ENCODE results near the gene TCHP.

Gene TCHP

DNA sequence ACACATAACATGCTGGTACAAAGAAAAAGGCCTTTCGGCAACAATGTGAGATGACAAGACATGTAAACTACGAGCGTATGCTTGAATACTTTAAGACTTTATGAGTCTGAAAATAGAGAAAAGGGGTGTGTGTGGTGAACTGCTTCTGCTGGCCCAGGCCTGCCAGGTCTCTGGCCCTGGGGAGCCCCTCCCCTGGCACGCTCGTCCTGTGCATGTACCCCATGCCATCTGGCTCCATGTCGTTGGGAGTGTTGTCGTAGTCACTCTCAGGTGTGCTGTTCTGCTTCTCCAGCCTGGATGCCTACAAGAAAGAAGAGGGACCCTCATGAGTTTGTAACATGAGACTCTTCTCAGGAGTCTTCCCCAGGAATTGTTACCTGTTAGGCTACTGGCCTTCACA, 38.9 kb downstream of the TCHP start:
- DNase-seq (ENCODE audit: extremely low read depth, low read depth), result no peak
- TF ChIP-seq, protein P1, sequence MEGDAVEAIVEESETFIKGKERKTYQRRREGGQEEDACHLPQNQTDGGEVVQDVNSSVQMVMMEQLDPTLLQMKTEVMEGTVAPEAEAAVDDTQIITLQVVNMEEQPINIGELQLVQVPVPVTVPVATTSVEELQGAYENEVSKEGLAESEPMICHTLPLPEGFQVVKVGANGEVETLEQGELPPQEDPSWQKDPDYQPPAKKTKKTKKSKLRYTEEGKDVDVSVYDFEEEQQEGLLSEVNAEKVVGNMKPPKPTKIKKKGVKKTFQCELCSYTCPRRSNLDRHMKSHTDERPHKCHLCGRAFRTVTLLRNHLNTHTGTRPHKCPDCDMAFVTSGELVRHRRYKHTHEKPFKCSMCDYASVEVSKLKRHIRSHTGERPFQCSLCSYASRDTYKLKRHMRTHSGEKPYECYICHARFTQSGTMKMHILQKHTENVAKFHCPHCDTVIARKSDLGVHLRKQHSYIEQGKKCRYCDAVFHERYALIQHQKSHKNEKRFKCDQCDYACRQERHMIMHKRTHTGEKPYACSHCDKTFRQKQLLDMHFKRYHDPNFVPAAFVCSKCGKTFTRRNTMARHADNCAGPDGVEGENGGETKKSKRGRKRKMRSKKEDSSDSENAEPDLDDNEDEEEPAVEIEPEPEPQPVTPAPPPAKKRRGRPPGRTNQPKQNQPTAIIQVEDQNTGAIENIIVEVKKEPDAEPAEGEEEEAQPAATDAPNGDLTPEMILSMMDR (IDR thresholded peaks at IDR 0.05; ENCODE audit: low read depth, low read length), result no peak

DNA sequence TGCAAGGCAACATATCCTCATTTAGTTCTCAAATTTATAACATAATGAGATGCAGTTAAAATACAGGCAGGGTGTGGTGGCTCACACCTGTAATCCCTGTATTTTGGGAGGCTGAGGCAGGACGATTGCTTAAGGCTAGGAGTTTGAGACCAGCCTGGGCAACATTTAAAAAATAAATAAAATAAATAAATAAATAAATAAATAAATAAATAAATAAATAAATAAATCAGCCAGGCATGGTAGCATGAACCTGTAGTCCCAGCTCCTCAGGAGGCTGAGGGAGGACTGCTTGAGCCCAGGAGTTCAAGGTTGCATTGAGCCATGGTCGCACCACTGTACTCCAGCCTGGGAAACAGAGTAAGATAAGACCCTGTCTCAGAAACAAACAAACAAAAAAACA, 39.4 kb downstream of the TCHP start:
- TF ChIP-seq, protein P1 (IDR thresholded peaks at IDR 0.05; ENCODE audit: low read depth, low read length), result no peak
- DNase-seq (ENCODE audit: extremely low read depth, low read depth), result no peak

DNA sequence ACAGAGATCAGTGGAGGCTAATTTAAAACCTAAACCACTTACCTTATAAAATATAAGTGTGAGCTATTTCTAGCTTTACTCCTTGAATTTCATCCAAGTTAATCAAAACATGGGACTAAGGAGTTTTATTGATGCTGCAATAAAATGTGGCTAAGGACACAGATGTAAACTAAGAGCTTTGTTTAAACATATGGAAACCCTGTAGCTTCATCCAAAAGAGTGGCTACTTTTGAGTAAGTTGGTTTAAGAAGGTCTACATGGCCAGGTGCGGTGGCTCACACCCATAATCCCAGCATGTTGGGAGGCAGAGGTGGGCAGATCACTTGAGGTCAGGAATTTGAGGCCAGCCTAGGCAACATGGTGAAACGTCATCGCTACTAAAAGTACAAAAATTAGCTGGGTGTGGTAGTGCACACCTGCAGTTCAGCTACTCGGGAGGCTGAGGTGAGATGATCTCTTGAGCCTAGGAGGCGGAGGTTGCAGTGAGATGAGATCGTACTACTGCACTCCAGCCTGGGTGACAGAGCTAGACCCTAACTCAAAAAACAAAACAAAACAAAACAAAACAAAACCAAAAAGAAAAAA, 40.4 kb downstream of the TCHP start:
- TF ChIP-seq, protein P1 (IDR thresholded peaks at IDR 0.05; ENCODE audit: low read depth, low read length), result no peak
- no peak for DNase-seq (ENCODE audit: extremely low read depth, low read depth)

DNA sequence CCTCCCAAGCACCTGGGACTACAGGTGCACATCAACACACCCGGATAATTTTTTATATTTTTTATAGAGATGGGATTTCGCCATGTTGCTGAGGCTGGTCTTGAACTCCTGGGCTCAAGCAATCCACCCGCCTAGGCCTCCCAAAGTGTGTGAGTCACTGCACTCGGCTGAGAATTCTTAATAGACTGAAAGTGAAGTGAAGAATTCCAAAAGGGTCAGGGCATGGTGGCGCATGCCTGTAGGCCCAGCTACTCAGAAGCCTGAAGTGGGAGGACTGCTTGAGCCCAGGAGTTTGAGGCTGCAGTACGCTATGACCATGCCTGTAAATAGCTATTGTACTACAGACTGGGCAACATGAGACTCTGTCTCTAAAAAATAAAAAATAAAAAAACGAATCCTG, 43.7 kb downstream of the TCHP start:
- DNase-seq (ENCODE audit: extremely low read depth, low read depth), result no peak
- TF ChIP-seq, protein P1 (IDR thresholded peaks at IDR 0.05; ENCODE audit: low read depth, low read length), result no peak

DNA sequence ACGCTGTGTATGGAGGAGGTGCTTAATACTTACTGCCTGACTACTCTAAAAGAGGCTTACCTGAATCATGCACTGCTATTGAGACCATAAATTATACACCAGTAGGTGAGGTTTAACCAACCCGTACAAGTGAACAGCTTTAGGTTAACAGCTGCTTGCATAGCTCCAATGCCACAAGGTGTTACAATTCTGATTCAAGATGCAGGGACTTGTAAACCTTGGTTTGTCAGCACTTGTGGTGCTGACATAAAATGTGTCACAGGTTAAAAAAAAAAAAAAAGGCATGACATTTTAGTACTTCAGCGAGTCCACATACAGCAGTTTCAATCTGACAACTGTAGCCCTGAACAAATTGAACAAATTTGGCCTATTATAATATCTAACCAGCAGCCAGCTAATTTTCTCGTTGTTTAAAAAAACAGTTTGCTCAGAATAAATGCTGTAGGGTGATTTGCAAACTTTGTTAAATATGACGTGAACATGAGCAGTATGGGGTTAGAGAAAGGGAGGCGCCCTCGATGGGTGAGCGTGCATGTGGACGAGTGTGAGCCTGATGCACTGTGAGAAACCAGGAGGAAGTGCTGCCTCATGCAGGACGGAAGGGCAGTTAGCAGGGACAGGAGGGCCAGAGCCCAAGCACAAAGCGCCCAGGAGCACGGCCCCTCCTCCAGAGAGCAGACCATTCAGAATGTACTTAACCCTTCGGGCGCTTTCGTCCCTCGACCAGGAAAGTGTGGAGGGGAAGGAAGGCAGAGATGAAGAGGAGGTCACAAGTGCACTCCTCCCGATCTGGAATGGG, 44.7 kb downstream of the TCHP start:
- DNase-seq (ENCODE audit: extremely low read depth, low read depth), result no peak

DNA sequence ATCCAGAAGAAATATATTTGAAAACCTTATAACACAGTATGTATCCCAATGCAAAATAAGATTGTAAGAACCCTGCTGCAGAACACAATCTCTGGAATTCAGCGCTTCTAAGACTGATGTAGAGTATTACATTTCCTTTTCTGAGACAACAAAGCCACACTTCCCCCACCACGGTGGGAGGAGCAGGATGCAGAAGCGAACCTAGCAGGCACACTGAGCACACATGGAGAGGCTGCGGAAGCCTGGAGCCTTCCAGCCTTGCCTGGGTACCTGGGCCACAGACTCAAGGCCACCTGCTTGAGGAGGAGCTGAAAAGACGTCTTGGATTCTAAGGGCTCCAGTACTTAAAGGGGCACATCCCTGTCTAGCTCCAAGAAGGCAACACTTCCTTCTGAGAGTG, 46.4 kb downstream of the TCHP start:
- DNase-seq (ENCODE audit: extremely low read depth, low read depth), result no peak
- TF ChIP-seq, protein P1 (IDR thresholded peaks at IDR 0.05; ENCODE audit: low read depth, low read length), result no peak

More for the DNA sequence above, 44.7 kb downstream of the TCHP start:
- TF ChIP-seq, protein P1 (IDR thresholded peaks at IDR 0.05; ENCODE audit: low read depth, low read length), result no peak

DNA sequence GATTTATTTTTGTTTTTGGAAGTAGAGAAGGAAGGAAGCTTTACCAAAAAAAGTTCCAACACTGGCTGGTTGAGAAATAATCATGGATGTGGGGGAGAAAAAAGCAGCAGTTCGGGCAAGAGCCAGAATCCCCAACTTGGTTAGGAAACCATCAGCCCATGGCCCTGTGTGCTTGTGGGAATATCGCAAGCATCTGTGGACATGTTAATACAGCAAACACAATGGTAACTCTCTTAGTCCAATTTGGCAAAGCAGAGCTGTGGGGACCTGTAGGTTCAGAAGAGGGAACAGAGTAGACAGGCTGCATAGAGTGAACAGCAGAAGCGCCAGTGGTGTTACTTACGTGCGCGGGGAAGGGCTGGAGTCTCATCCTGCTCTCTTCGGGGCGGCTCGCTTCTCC, 46.8 kb downstream of the TCHP start:
- TF ChIP-seq, protein P1 (IDR thresholded peaks at IDR 0.05; ENCODE audit: low read depth, low read length), result no peak
- DNase-seq (ENCODE audit: extremely low read depth, low read depth), result no peak
